Panc1 (cell line): ENCODE data around the gene TLE1. TPM values are rescaled to one million over a fixed set of nuclear protein-coding genes. Genes with fewer than 3 reads are reported as not detected.
A peak's percentile ranks its signal among the peaks of the same experiment; 100 is the strongest.

Experiments
- ATAC-seq: fragments of 200-7000 bp; cut with Tn5 transposase; 2 replicates; pipeline ENCODE4 v1.9.1; 2020; ENCODE audit warnings: mild to moderate bottlenecking, moderate library complexity
- Bru-seq: library from RNA; stranded (reverse); fragments of 400-500 nt; gene quantifications from one replicate; lab custom pipeline; 2021; lab: Mats Ljungman, UMichigan
- BruChase-seq, 2 experiments: library from RNA; stranded (reverse); fragments of 400-500 nt; gene quantifications; one replicate each; lab custom pipeline; 2021; lab: Mats Ljungman, UMichigan
- BruUV-seq: library from RNA; stranded (reverse); fragments of 400-500 nt; replicated peaks from 2 replicates; lab custom pipeline; 2021; lab: Mats Ljungman, UMichigan
- CTCF ChIA-PET: fragments of 300-600 bp; sonication (Branson Sonifier 250); formaldehyde crosslinking; loops from one replicate; lab custom pipeline; 2022; ENCODE audit warnings: antibody characterized with exemption; lab: Charles Lee
- POLR2A ChIA-PET: fragments of 300-600 bp; sonication (Branson Sonifier 250); formaldehyde crosslinking; loops from one replicate; lab custom pipeline; 2022; ENCODE audit warnings: antibody characterized with exemption; lab: Charles Lee
- DNase-seq: peaks from one replicate; pipeline ENCODE4 v3.0.0-alpha.2; 2010; ENCODE audit warnings: low read depth, low spot score
- H3K27ac ChIP-seq: 2 replicates; pipeline ENCODE4 v1.5.1; 2011; ENCODE audit warnings: mild to moderate bottlenecking, low read length, inconsistent platforms
- H3K27me3 ChIP-seq: fragments of 200-500 bp; sonication (Bioruptor generic); 2 replicates; pipeline ENCODE4 v1.6.0; 2014; ENCODE audit warnings: low read length, inconsistent platforms; ENCODE audit not compliant: control insufficient read depth, insufficient read depth
- H3K36me3 ChIP-seq: fragments of 200-500 bp; sonication (Bioruptor generic); 2 replicates; pipeline ENCODE4 v1.5.1; 2014; ENCODE audit warnings: inconsistent platforms, mild to moderate bottlenecking, low read length, moderate library complexity; ENCODE audit not compliant: control insufficient read depth, insufficient read depth
- H3K4me1 ChIP-seq: 2 replicates; pipeline ENCODE4 v1.5.1; 2011; ENCODE audit warnings: inconsistent platforms, mild to moderate bottlenecking, low read length, moderate library complexity; ENCODE audit not compliant: control insufficient read depth, insufficient read depth
- H3K4me3 ChIP-seq, 2 experiments: 2 replicates each; pipeline ENCODE4 v1.5.1; 2011 to 2012; ENCODE audit warnings: low read depth in 2 of 2, low read length in 2 of 2, mild to moderate bottlenecking in 2 of 2, inconsistent platforms in 1 of 2, moderate library complexity in 1 of 2
- H3K9me3 ChIP-seq: fragments of 200-500 bp; sonication (Bioruptor generic); 2 replicates; pipeline ENCODE4 v1.5.1; 2014; ENCODE audit warnings: low read depth, mild to moderate bottlenecking, inconsistent platforms, low read length, moderate library complexity; ENCODE audit not compliant: control insufficient read depth, insufficient read depth
- CTCF ChIP-seq: fragments of 450-650 bp; IDR thresholded peaks from 2 replicates; pipeline ENCODE4 v1.5.1; 2017; ENCODE audit warnings: mild to moderate bottlenecking
- POLR2AphosphoS5 ChIP-seq: IDR thresholded peaks from 2 replicates; pipeline ENCODE4 v1.6.1; 2012; ENCODE audit warnings: mild to moderate bottlenecking, low read depth, low read length, moderate library complexity
- REST ChIP-seq, 2 experiments: IDR thresholded peaks; 2 replicates each; pipeline ENCODE4 v1.6.1; 2011 to 2012; ENCODE audit warnings: low read depth in 2 of 2, control low read depth in 1 of 2, low read length in 1 of 2, mild to moderate bottlenecking in 1 of 2, moderate library complexity in 1 of 2; ENCODE audit not compliant: insufficient read depth in 1 of 2
- SIN3A ChIP-seq: IDR thresholded peaks from 2 replicates; pipeline ENCODE4 v1.6.1; 2012; ENCODE audit warnings: low read depth, mild to moderate bottlenecking, low read length, moderate library complexity, borderline replicate concordance; ENCODE audit not compliant: insufficient read depth
- TCF7L2 ChIP-seq: IDR thresholded peaks from 2 replicates; pipeline ENCODE4 v1.6.1; 2011; ENCODE audit warnings: mild to moderate bottlenecking, low read depth, low read length, inconsistent platforms
- in situ Hi-C: cut with HindIII; loops from 2 replicates; pipeline ENCODE4 v1.10.0; 2016; ENCODE audit warnings: low sequenced_read_pairs, low pct_unique_long_range_greater_than_20kb
- intact Hi-C: fragments of 100-400 bp; cut with micrococcal nuclease; formaldehyde crosslinking; loops from one replicate; pipeline ENCODE4 v1.10.0; 2022; ENCODE audit not compliant: unreplicated experiment
- long read RNA-seq: library from polyadenylated mRNA; unstranded; transcript quantifications from one replicate; pipeline ENCODE4 v2.0.0, GENCODE V29; 2021; ENCODE audit not compliant: unreplicated experiment
- polyA plus RNA-seq: library from polyadenylated mRNA; unstranded; fragments of >200 nt; gene quantifications from one replicate; pipeline ENCODE4 v1.2.1, GENCODE V29; 2012; ENCODE audit warnings: missing spikeins; ENCODE audit not compliant: insufficient read length
- total RNA-seq: library from RNA; stranded (reverse); gene quantifications from one replicate; pipeline ENCODE4 v1.2.1, GENCODE V29; 2021; ENCODE audit not compliant: unreplicated experiment

TLE1 gene
- total RNA-seq (12.9 TPM), Bru-seq, nascent RNA (percentile 61 among the genes with signal in this experiment), BruChase-seq, experiment 1, labeled RNA remaining after a 2-hour chase (percentile 51 among the genes with signal in this experiment), BruChase-seq, experiment 2, labeled RNA remaining after a 6-hour chase (percentile 54 among the genes with signal in this experiment)
- polyA plus RNA-seq: 16.9 TPM
- long read RNA-seq, partial matches to known transcripts: 32 of 54 reads
- long read RNA-seq, other reads (novel, unspliced or antisense): 22 of 54 reads

DNA sequence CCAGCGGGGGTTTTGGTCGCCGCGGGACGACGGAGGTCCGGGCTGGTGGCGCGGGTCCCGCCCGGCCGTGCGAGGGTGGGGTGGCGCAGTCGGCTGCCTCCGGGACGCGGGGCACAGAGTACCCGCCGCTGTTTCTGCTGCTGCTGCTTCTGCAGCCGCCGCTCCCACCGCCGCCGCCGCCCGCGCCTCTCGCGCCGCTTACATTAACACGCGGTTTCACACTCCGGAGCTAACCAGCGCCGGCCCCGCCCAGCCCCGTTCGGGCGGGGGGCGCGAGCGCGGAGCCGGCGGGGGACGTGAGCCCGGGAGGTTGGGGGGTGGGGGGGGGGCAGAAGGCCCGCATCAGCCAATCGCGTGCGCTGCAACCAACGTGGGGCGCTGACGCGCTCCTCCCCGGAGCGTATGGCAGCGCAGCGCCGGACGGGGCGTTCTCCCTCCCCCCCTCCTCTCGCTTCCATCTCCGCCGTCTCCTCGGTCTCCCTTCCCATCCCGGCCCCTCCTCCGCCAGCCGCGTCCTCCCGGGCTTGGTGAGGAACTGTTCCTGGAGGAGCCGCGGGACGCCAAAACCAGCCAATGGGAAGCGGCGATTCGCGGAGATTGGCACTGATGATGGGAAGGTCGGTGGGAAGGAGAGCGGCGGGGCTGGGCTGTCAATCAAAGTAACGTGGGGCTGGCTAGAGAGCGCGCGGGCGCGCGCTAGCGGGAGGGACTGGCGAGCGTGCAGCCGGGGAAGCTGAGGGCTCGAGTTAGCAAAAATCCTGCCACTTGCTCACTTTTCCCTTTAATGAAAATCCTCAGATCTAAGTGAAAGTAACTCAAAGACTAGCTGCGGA, at the start of gene TLE1:
Gene TLE1, minus strand, starts transcription at position 205 of the 833 bp plus-strand sequence. CDS start 1,307 bp downstream, outside the sequence.
- ChIA-PET CTCF (no interaction called here), POLR2A (no interaction called here)
- Histone ChIP-seq H3K4me3 (peak within 1 kb of the TSS; percentile 60 to 77), H3K27me3 (no peaks in the 10 kb centered on the region), H3K9me3 (no peaks in the 10 kb centered on the region), H3K4me1 (peaks cover 16% of the 10 kb centered on the region; the same call in 1 of the 2 replicates), H3K36me3 (no peaks in the 10 kb centered on the region; the same call in 1 of the 2 replicates), H3K27ac (peak within 1 kb of the TSS; percentile 61; the same call in 1 of the 2 replicates)
- no TSS peak for BruUV-seq
- peak; percentile 93 for DNase-seq
- intact Hi-C loops (loop anchor here (5.0 to 10.0 kb wide), 2 partner anchors 167 to 295 kb away; partner anchors contain the start of gene SPATA31D1), in situ Hi-C loops (no loop called here)
- TF ChIP-seq POLR2AphosphoS5: no peak
- 0 out of 4 replicates have a peak, but pooled peaks of 1 of the 2 experiments have one; percentile 38 for TF ChIP-seq REST (IDR thresholded peaks at IDR 0.05; ENCODE audit: insufficient read depth in 1 of 2, low read depth in 2 of 2, low read length in 1 of 2)
- ATAC-seq: peak; percentile 94

DNA sequence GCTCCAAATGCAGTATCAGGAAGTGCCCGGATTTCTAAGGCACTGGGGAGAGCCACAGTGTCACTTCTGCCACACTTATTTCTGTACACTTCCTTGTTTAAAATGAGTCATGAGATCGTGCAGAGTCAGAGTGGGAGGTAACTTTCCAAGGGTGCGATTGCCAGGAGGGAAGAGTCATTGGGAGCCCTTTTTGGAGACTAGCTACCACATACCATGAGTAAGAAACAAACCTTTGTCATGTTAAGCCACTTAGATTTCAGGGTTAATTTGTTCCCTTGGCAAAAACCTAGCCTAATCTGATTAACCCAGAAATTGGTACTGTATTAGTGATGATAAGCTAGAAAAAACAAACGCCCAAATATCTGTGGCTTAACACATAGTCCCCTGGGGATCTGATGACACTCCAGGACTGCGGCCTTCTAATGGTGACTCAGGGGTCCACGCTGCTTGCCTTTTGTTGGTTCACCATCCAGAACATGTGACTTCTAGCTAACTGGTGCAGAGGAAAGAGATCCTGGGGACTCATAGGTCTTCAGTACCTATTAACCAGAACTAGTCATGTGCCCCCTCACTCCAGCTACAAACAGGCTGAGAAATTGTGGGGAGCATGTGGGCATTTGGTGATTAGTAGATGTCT, 48.6 kb upstream of the TLE1 start:
- no peak overlapping the region for H3K27ac ChIP-seq

More for the DNA sequence above, 48.6 kb upstream of the TLE1 start:
- intact Hi-C loops (no loop called here), in situ Hi-C loops (no loop called here)
- no peaks in the 10 kb centered on the region for H3K4me1 ChIP-seq
- no TSS peak for BruUV-seq
- ChIA-PET CTCF (no interaction called here), POLR2A (no interaction called here)
- H3K27me3 ChIP-seq: no peaks in the 10 kb centered on the region
- ATAC-seq (peak; percentile 65; the same call in 1 of the 2 replicates), DNase-seq (peak; percentile 56)
- no peaks in the 10 kb centered on the region for H3K36me3 ChIP-seq
- no peak overlapping the region for H3K4me3 ChIP-seq
- no peak for TF ChIP-seq TCF7L2
- no peak for TF ChIP-seq POLR2AphosphoS5
- no peak for TF ChIP-seq REST (IDR thresholded peaks at IDR 0.05; ENCODE audit: insufficient read depth in 1 of 2, low read depth in 2 of 2, low read length in 1 of 2)
- TF ChIP-seq CTCF: no peak
- no peak for TF ChIP-seq SIN3A
- no peaks in the 10 kb centered on the region for H3K9me3 ChIP-seq
